ENCODE measurements around the gene NDEL1.

Gene NDEL1

DNA sequence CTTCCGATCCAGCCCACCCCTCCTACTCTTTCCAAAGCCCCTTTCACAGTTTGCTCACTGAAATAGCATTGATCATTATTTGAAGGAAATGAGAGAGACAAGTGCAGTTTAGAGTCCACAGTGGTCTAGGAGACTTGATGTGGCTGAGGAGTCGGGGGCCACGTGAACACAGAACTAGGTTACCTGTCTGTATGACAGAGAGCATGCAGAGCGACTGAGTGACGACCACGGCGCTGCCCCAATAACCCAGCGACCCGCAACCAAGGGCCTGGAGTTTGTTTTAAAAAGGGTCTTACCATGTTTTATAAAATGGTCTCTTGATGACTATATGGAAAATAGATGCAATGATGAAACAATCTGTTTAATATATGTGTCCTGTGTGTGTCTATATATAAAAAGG lies 39.5 kb downstream of the NDEL1 start:
- Histone ChIP-seq H3K4me2 (ENCODE audit: low read length) (no peak overlapping the region), H3K79me2 (ENCODE audit: insufficient read depth, low read length) (no peaks in the 10 kb centered on the region), H3K4me1 (ENCODE audit: insufficient read depth, low read length, severe bottlenecking) (no peaks in the 10 kb centered on the region), H3K4me3 (ENCODE audit: low read depth, low read length, poor library complexity, severe bottlenecking) (no peak overlapping the region), H2AFZ (ENCODE audit: low read length) (no peak overlapping the region), H4K20me1 (ENCODE audit: insufficient read depth, low read length) (no peaks in the 10 kb centered on the region), H3K27me3 (ENCODE audit: insufficient read depth, low read length) (no peaks in the 10 kb centered on the region), H3F3A (ENCODE audit: insufficient read depth, low read length) (no peaks in the 10 kb centered on the region), H3K36me3 (ENCODE audit: insufficient read depth, low read length) (peaks cover 75% of the 10 kb centered on the region), H3K27ac (ENCODE audit: low read depth, low read length, poor library complexity, severe bottlenecking) (no peak overlapping the region), H3K9me2 (ENCODE audit: low read depth, low read length) (no peaks in the 10 kb centered on the region), H3K9me3 (ENCODE audit: low read length) (no peaks in the 10 kb centered on the region), H3K9ac (ENCODE audit: low read length) (no peak overlapping the region)
- TF ChIP-seq, protein P1, sequence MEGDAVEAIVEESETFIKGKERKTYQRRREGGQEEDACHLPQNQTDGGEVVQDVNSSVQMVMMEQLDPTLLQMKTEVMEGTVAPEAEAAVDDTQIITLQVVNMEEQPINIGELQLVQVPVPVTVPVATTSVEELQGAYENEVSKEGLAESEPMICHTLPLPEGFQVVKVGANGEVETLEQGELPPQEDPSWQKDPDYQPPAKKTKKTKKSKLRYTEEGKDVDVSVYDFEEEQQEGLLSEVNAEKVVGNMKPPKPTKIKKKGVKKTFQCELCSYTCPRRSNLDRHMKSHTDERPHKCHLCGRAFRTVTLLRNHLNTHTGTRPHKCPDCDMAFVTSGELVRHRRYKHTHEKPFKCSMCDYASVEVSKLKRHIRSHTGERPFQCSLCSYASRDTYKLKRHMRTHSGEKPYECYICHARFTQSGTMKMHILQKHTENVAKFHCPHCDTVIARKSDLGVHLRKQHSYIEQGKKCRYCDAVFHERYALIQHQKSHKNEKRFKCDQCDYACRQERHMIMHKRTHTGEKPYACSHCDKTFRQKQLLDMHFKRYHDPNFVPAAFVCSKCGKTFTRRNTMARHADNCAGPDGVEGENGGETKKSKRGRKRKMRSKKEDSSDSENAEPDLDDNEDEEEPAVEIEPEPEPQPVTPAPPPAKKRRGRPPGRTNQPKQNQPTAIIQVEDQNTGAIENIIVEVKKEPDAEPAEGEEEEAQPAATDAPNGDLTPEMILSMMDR (IDR thresholded peaks at IDR 0.05; ENCODE audit: low read length), result no peak
- no peak for TF ChIP-seq EZH2 (IDR thresholded peaks at IDR 0.05; ENCODE audit: borderline replicate concordance, low read length)

DNA sequence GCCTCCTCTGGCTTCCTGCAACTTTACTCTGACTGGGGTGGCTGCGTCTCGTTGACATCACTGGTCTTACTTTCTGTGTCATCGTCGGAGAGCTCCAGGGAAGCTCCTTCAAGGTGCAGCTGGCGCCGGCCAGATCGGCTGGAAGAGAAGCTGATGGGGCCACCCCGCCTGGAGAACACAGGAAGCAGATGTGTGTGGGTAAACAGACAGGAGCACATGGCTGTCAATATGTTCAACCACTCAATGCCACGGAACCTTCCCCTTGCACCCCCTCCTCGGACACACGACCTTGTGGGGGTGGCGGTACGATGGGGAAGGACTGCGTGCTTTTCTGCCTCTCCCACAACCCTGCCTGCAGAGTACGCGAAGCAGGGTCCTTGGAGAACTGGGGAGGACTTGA lies 40.1 kb downstream of the NDEL1 start:
- Histone ChIP-seq H3K79me2 (ENCODE audit: insufficient read depth, low read length) (no peaks in the 10 kb centered on the region), H3K9ac (ENCODE audit: low read length) (no peak overlapping the region), H3F3A (ENCODE audit: insufficient read depth, low read length) (no peaks in the 10 kb centered on the region), H3K4me2 (ENCODE audit: low read length) (no peak overlapping the region), H2AFZ (ENCODE audit: low read length) (no peak overlapping the region), H3K4me3 (ENCODE audit: low read depth, low read length, poor library complexity, severe bottlenecking) (no peak overlapping the region), H3K9me2 (ENCODE audit: low read depth, low read length) (no peaks in the 10 kb centered on the region), H3K36me3 (ENCODE audit: insufficient read depth, low read length) (peaks cover 76% of the 10 kb centered on the region), H3K9me3 (ENCODE audit: low read length) (no peaks in the 10 kb centered on the region), H4K20me1 (ENCODE audit: insufficient read depth, low read length) (no peaks in the 10 kb centered on the region), H3K27ac (ENCODE audit: low read depth, low read length, poor library complexity, severe bottlenecking) (no peak overlapping the region), H3K27me3 (ENCODE audit: insufficient read depth, low read length) (no peaks in the 10 kb centered on the region), H3K4me1 (ENCODE audit: insufficient read depth, low read length, severe bottlenecking) (no peaks in the 10 kb centered on the region)
- TF ChIP-seq EZH2 (IDR thresholded peaks at IDR 0.05; ENCODE audit: borderline replicate concordance, low read length), result no peak
- TF ChIP-seq, protein P1 (IDR thresholded peaks at IDR 0.05; ENCODE audit: low read length), result no peak

DNA sequence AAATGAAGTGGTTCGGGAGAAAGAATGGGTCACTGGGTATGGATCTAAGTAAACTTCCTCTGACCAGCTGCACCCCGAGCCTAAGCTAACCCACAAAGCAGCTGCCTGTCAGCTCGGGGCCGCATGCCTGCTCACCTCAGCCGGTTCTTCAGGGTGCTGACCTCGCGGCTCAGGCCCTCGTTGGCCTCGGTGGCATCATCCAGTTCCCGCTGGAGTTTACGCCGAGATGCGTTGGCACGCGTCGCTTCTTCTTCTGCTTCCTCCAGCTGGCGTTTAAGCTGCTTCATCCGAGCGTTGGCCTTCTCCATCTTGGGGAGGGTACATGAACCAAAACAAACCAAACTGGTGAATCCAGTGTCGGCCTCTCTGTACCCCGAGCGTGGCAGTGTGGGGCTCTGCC lies 41.1 kb downstream of the NDEL1 start:
- Histone ChIP-seq H3K9me2 (ENCODE audit: low read depth, low read length) (no peaks in the 10 kb centered on the region), H3K4me3 (ENCODE audit: low read depth, low read length, poor library complexity, severe bottlenecking) (no peak overlapping the region), H4K20me1 (ENCODE audit: insufficient read depth, low read length) (no peaks in the 10 kb centered on the region), H3K9me3 (ENCODE audit: low read length) (no peaks in the 10 kb centered on the region), H3K4me2 (ENCODE audit: low read length) (no peak overlapping the region), H3K79me2 (ENCODE audit: insufficient read depth, low read length) (no peaks in the 10 kb centered on the region), H3K4me1 (ENCODE audit: insufficient read depth, low read length, severe bottlenecking) (no peaks in the 10 kb centered on the region), H3K27me3 (ENCODE audit: insufficient read depth, low read length) (no peaks in the 10 kb centered on the region), H2AFZ (ENCODE audit: low read length) (no peak overlapping the region), H3K9ac (ENCODE audit: low read length) (no peak overlapping the region), H3F3A (ENCODE audit: insufficient read depth, low read length) (no peaks in the 10 kb centered on the region), H3K27ac (ENCODE audit: low read depth, low read length, poor library complexity, severe bottlenecking) (no peak overlapping the region), H3K36me3 (ENCODE audit: insufficient read depth, low read length) (peaks cover 79% of the 10 kb centered on the region)
- no peak for TF ChIP-seq EZH2 (IDR thresholded peaks at IDR 0.05; ENCODE audit: borderline replicate concordance, low read length)
- TF ChIP-seq, protein P1 (IDR thresholded peaks at IDR 0.05; ENCODE audit: low read length), result no peak
